Measurements from ENCODE around the gene PLEKHH1. TPM values are rescaled to one million over a fixed set of nuclear protein-coding genes. Genes with fewer than 3 reads are reported as not detected.

PLEKHH1 gene
- total and polyA plus RNA-seq, 9 of the 15 experiments (the other 6 are each of a cell fraction or from before 2014, with no cell fraction given), result 0.76 to 5.9 (median 2.9) TPM

- no peak overlapping the region for H2AFZ ChIP-seq (ENCODE audit: low read depth, low read length)
These were observed 40.6 kb upstream of the PLEKHH1 start for GRCh38 chr14:67492538-67492937.

More at GRCh38 chr14:67492538-67492937, 40.6 kb upstream of the PLEKHH1 start:
- peaks cover 4 to 9% of the 10 kb centered on the region in 2 experiments; a peak in 3 of 5 replicates for H3K27me3 ChIP-seq (ENCODE audit: control insufficient read depth in 2 of 2, insufficient read depth in 2 of 2, low read length in 2 of 2)
- H3K4me2 ChIP-seq (ENCODE audit: insufficient read depth, low read length), result no peak overlapping the region
- no peaks in the 10 kb centered on the region for H4K20me1 ChIP-seq (replicated peaks; ENCODE audit: control insufficient read depth, insufficient read depth, low read length)
- in situ Hi-C loops (cut with MboI), result no loop called here
- POLR2A ChIA-PET, result interaction anchor here (1.0 kb wide), 1 partner anchor 11 kb away, joined by 3 read pairs; no protein-coding TSS in a partner anchor
- H3K9me1 ChIP-seq (ENCODE audit: control insufficient read depth, insufficient read depth, low read length), result no peaks in the 10 kb centered on the region
- no peak for ATAC-seq
- WGBS (ENCODE audit: insufficient coverage, low coverage, missing lambda C conversion rate), result 0% methylated on average over 3 of the region's 3 CpGs
- intact Hi-C loops (cut with micrococcal nuclease), result no loop called here
- H3K9me3 ChIP-seq (replicated peaks; ENCODE audit: control insufficient read depth, insufficient read depth, low read depth, low read length), result peaks cover 5% of the 10 kb centered on the region; the same call in 1 of the 2 replicates
- no peaks in the 10 kb centered on the region for H3K36me3 ChIP-seq (ENCODE audit: control insufficient read depth, insufficient read depth, low read length)
- DNase-seq (ENCODE audit: extremely low read depth in 1 of 4, low spot score in 3 of 4), result no peak
- no peak overlapping the region for H3K4me3 ChIP-seq
- no peak for FAIRE-seq
- no peak overlapping the region for H3K27ac ChIP-seq (ENCODE audit: extremely low read depth, low read depth, low read length)
- no peaks in the 10 kb centered on the region for H3K79me2 ChIP-seq (ENCODE audit: control insufficient read depth, insufficient read depth, low read length)
- H3K4me1 ChIP-seq (replicated peaks in 1 of 2; ENCODE audit: control insufficient read depth in 2 of 2, insufficient read depth in 2 of 2, low read length in 2 of 2), result no peaks in the 10 kb centered on the region; a peak in 1 of 5 replicates
- CTCF ChIA-PET (ENCODE audit: low intra/inter-chr PET ratio), result no interaction called here
- no peak for TF ChIP-seq TCF15 (CRISPR knock-in tag; IDR thresholded peaks at IDR 0.05)
- no peak for TF ChIP-seq PHF20 (IDR thresholded peaks at IDR 0.05; ENCODE audit: partially characterized antibody)
- TF ChIP-seq ZC3H11A (IDR thresholded peaks at IDR 0.05; ENCODE audit: low read depth, low read length), result no peak
- TF ChIP-seq ATF7 (IDR thresholded peaks at IDR 0.05), result no peak
- no peak for TF ChIP-seq RBM14 (IDR thresholded peaks at IDR 0.05; ENCODE audit: borderline replicate concordance, insufficient read depth, low read depth, low read length)
- TF ChIP-seq OTX1 (CRISPR knock-in tag; IDR thresholded peaks at IDR 0.05), result no peak
- no peak for TF ChIP-seq NKRF (IDR thresholded peaks at IDR 0.05; ENCODE audit: borderline replicate concordance)
- TF ChIP-seq PHTF2 (CRISPR knock-in tag; IDR thresholded peaks at IDR 0.05), result no peak
- no peak overlapping the region for H3K9ac ChIP-seq (ENCODE audit: insufficient read depth in 1 of 2, low read depth in 2 of 2, low read length in 2 of 2)
- no TSS peak for BruUV-seq (replicated peaks)

Measured in K562 (cell line).